ENCODE results near the gene FHL2. TPM values are rescaled to one million over a fixed set of nuclear protein-coding genes. Genes with fewer than 3 reads are reported as not detected.
A peak's percentile ranks its signal among the peaks of the same experiment; 100 is the strongest.

FHL2 gene
- total and polyA plus RNA-seq, 9 of the 15 experiments (the other 6 are each of a cell fraction or from before 2014, with no cell fraction given) = 7.5 to 33.1 (median 23.9) TPM

GRCh38 chr2:105437708-105438103 lies 38.9 kb upstream of the FHL2 start:
- DNase-seq (ENCODE audit: extremely low read depth in 1 of 4, low spot score in 3 of 4) = no peak
- in situ Hi-C loops (cut with MboI) (no loop called here), intact Hi-C loops (cut with micrococcal nuclease) (no loop called here)
- H3K9ac ChIP-seq (ENCODE audit: insufficient read depth in 1 of 2, low read depth in 2 of 2, low read length in 2 of 2) = peak overlapping the region in 1 of 2 experiments; percentile 86; a peak in 1 of 4 replicates
- no peaks in the 10 kb centered on the region for H3K9me3 ChIP-seq (replicated peaks; ENCODE audit: control insufficient read depth, insufficient read depth, low read depth, low read length)
- H2AFZ ChIP-seq (ENCODE audit: low read depth, low read length) = peak overlapping the region; percentile 57
- ATAC-seq = no peak
- no peaks in the 10 kb centered on the region for H3K36me3 ChIP-seq (ENCODE audit: control insufficient read depth, insufficient read depth, low read length)
- H3K27me3 ChIP-seq (ENCODE audit: control insufficient read depth in 2 of 2, insufficient read depth in 2 of 2, low read length in 2 of 2) = no peaks in the 10 kb centered on the region
- H3K79me2 ChIP-seq (ENCODE audit: control insufficient read depth, insufficient read depth, low read length) = no peaks in the 10 kb centered on the region
- H3K27ac ChIP-seq (ENCODE audit: extremely low read depth, low read depth, low read length) = no peak overlapping the region
- FAIRE-seq = no peak
- H3K4me1 ChIP-seq (replicated peaks in 1 of 2; ENCODE audit: control insufficient read depth in 2 of 2, insufficient read depth in 2 of 2, low read length in 2 of 2) = peaks cover 8 to 15% of the 10 kb centered on the region in 2 experiments
- WGBS (ENCODE audit: insufficient coverage, low coverage, missing lambda C conversion rate) = 24% methylated on average over 3 of the region's 3 CpGs
- H3K4me3 ChIP-seq = no peak overlapping the region
- no peaks in the 10 kb centered on the region for H3K9me1 ChIP-seq (ENCODE audit: control insufficient read depth, insufficient read depth, low read length)
- ChIA-PET CTCF (ENCODE audit: low intra/inter-chr PET ratio) (no interaction called here), POLR2A (no interaction called here)
- no TSS peak for BruUV-seq (replicated peaks)
- TF ChIP-seq MEIS2 (IDR thresholded peaks at IDR 0.05; ENCODE audit: partially characterized antibody) (peak; percentile 16), NR1H2 (CRISPR knock-in tag; IDR thresholded peaks at IDR 0.05) (no peak), CEBPG (CRISPR knock-in tag; IDR thresholded peaks at IDR 0.05) (no peak), CEBPG (tag; conservative IDR thresholded peaks at IDR 0.05 in 1 of 2, IDR thresholded peaks at IDR 0.05 in 1 of 2) (peak in 1 of 2 experiments; percentile 44; a peak in 2 of 4 replicates), NCOA4 (IDR thresholded peaks at IDR 0.05; ENCODE audit: partially characterized antibody) (no peak), CEBPB (tag; IDR thresholded peaks at IDR 0.05) (peak; percentile 49), PBX2 (CRISPR knock-in tag; IDR thresholded peaks at IDR 0.05; ENCODE audit: low read depth) (no peak), PBX2 (tag; conservative IDR thresholded peaks at IDR 0.05; ENCODE audit: low read depth) (peak; percentile 48; the same call in 1 of the 2 replicates), MAFG (tag; conservative IDR thresholded peaks at IDR 0.05) (no peak)
- TF ChIP-seq, protein P1, sequence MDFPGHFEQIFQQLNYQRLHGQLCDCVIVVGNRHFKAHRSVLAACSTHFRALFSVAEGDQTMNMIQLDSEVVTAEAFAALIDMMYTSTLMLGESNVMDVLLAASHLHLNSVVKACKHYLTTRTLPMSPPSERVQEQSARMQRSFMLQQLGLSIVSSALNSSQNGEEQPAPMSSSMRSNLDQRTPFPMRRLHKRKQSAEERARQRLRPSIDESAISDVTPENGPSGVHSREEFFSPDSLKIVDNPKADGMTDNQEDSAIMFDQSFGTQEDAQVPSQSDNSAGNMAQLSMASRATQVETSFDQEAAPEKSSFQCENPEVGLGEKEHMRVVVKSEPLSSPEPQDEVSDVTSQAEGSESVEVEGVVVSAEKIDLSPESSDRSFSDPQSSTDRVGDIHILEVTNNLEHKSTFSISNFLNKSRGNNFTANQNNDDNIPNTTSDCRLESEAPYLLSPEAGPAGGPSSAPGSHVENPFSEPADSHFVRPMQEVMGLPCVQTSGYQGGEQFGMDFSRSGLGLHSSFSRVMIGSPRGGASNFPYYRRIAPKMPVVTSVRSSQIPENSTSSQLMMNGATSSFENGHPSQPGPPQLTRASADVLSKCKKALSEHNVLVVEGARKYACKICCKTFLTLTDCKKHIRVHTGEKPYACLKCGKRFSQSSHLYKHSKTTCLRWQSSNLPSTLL (IDR thresholded peaks at IDR 0.05) = no peak
- H4K20me1 ChIP-seq (replicated peaks; ENCODE audit: control insufficient read depth, insufficient read depth, low read length) = no peaks in the 10 kb centered on the region
- H3K4me2 ChIP-seq (ENCODE audit: insufficient read depth, low read length) = peak overlapping the region; percentile 51; the same call in 1 of the 2 replicates
